ENCODE measurements around the gene POGZ.

POGZ gene, protein sequence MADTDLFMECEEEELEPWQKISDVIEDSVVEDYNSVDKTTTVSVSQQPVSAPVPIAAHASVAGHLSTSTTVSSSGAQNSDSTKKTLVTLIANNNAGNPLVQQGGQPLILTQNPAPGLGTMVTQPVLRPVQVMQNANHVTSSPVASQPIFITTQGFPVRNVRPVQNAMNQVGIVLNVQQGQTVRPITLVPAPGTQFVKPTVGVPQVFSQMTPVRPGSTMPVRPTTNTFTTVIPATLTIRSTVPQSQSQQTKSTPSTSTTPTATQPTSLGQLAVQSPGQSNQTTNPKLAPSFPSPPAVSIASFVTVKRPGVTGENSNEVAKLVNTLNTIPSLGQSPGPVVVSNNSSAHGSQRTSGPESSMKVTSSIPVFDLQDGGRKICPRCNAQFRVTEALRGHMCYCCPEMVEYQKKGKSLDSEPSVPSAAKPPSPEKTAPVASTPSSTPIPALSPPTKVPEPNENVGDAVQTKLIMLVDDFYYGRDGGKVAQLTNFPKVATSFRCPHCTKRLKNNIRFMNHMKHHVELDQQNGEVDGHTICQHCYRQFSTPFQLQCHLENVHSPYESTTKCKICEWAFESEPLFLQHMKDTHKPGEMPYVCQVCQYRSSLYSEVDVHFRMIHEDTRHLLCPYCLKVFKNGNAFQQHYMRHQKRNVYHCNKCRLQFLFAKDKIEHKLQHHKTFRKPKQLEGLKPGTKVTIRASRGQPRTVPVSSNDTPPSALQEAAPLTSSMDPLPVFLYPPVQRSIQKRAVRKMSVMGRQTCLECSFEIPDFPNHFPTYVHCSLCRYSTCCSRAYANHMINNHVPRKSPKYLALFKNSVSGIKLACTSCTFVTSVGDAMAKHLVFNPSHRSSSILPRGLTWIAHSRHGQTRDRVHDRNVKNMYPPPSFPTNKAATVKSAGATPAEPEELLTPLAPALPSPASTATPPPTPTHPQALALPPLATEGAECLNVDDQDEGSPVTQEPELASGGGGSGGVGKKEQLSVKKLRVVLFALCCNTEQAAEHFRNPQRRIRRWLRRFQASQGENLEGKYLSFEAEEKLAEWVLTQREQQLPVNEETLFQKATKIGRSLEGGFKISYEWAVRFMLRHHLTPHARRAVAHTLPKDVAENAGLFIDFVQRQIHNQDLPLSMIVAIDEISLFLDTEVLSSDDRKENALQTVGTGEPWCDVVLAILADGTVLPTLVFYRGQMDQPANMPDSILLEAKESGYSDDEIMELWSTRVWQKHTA (N-terminal part only)

GRCh38 chr1:151459331-151460046 is at the start of gene POGZ:
TSS of gene POGZ (minus strand) at chr1:151459494. CDS start at chr1:151442204, 17,290 bp downstream.
- peak within 1 kb of the TSS; percentile 94 for H3K27ac ChIP-seq (ENCODE audit: low read depth, low read length)
- peak within 1 kb of the TSS in 4 of 5 donors; percentile 65 to 80 (median 76) for H3K9ac ChIP-seq (ENCODE audit: low read length in 5 of 5)
- H3K4me1 ChIP-seq (ENCODE audit: control insufficient read depth in 5 of 5, insufficient read depth in 5 of 5, low read length in 5 of 5) = peaks cover 0 to 32% (median 27%) of the 10 kb centered on the region in 5 donors
- H3K36me3 ChIP-seq (ENCODE audit: control insufficient read depth in 5 of 5, insufficient read depth in 5 of 5, low read length in 5 of 5) = no peaks in the 10 kb centered on the region
- H3K4me3 ChIP-seq (ENCODE audit: low read depth in 1 of 5, low read length in 5 of 5) = peak within 1 kb of the TSS; percentile 79 to 96 (median 83)
- H3K27me3 ChIP-seq (ENCODE audit: control insufficient read depth in 5 of 5, insufficient read depth in 4 of 5, low read length in 5 of 5) = no peaks in the 10 kb centered on the region
- H3K9me3 ChIP-seq (ENCODE audit: control insufficient read depth in 5 of 5, low read length in 5 of 5) = no peaks in the 10 kb centered on the region

DNA sequence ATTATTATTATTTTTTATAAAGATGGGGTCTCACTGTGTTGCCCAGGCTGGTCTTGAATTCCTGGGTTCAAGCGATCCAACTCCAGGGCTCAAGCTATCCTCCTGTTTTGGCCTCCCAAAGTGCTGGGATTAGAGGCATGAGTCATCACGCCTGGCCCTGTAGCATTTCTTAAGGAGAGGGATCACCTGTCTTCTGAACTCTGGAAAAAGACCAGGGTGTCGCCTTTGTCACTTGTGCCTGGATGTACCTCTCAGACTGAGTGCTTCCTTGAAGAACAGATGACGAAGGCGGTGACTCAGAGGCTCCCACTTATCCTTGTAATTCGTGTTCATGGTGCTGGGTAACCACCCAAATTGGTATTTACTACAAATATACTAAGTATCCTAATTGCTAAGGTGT is 49.5 kb upstream of the POGZ start:
- Histone ChIP-seq H3K9ac (ENCODE audit: low read length in 5 of 5) (no peak overlapping the region), H3K36me3 (ENCODE audit: control insufficient read depth in 5 of 5, insufficient read depth in 5 of 5, low read length in 5 of 5) (no peaks in the 10 kb centered on the region), H3K4me3 (ENCODE audit: low read depth in 1 of 5, low read length in 5 of 5) (no peak overlapping the region), H3K27me3 (ENCODE audit: control insufficient read depth in 5 of 5, insufficient read depth in 4 of 5, low read length in 5 of 5) (peaks cover 14 to 25% (median 21%) of the 10 kb centered on the region in 5 donors), H3K9me3 (ENCODE audit: control insufficient read depth in 5 of 5, low read length in 5 of 5) (no peaks in the 10 kb centered on the region), H3K4me1 (ENCODE audit: control insufficient read depth in 5 of 5, insufficient read depth in 5 of 5, low read length in 5 of 5) (peaks cover 2 to 21% (median 16%) of the 10 kb centered on the region in 5 donors), H3K27ac (ENCODE audit: low read depth, low read length) (no peak overlapping the region)

GRCh38 chr1:151504759-151505158 is 45.5 kb upstream of the POGZ start:
- Histone ChIP-seq H3K27ac (ENCODE audit: low read depth, low read length) (no peak overlapping the region), H3K36me3 (ENCODE audit: control insufficient read depth in 5 of 5, insufficient read depth in 5 of 5, low read length in 5 of 5) (no peaks in the 10 kb centered on the region), H3K9ac (ENCODE audit: low read length in 5 of 5) (no peak overlapping the region), H3K9me3 (ENCODE audit: control insufficient read depth in 5 of 5, low read length in 5 of 5) (no peaks in the 10 kb centered on the region), H3K27me3 (ENCODE audit: control insufficient read depth in 5 of 5, insufficient read depth in 4 of 5, low read length in 5 of 5) (peaks cover 0 to 3% (median 0%) of the 10 kb centered on the region in 5 donors), H3K4me1 (ENCODE audit: control insufficient read depth in 5 of 5, insufficient read depth in 5 of 5, low read length in 5 of 5) (no peaks in the 10 kb centered on the region), H3K4me3 (ENCODE audit: low read depth in 1 of 5, low read length in 5 of 5) (no peak overlapping the region)

DNA sequence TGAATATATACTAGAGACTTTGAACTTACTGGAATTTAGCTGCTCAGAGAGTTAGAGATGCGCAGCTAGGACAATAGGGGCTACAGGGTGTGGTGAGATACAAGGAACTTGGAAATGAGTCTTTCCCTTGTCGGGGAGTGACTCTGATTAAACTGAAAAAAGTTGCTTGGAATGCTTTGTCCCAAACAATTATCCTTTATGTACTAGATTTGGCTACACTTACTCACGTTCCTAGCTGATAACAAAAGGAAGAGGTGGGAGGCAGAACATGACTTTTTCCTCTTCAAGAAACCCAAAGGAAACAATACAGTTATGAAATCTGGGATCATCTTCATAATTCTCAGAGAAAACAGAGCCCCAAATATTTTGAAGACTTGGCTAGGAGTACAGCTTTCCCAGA is 45.0 kb upstream of the POGZ start:
- H3K27me3 ChIP-seq (ENCODE audit: control insufficient read depth in 5 of 5, insufficient read depth in 4 of 5, low read length in 5 of 5) = peaks cover 0 to 3% (median 0%) of the 10 kb centered on the region in 5 donors
- H3K36me3 ChIP-seq (ENCODE audit: control insufficient read depth in 5 of 5, insufficient read depth in 5 of 5, low read length in 5 of 5) = no peaks in the 10 kb centered on the region
- H3K27ac ChIP-seq (ENCODE audit: low read depth, low read length) = no peak overlapping the region
- H3K4me1 ChIP-seq (ENCODE audit: control insufficient read depth in 5 of 5, insufficient read depth in 5 of 5, low read length in 5 of 5) = no peaks in the 10 kb centered on the region
- H3K9ac ChIP-seq (ENCODE audit: low read length in 5 of 5) = no peak overlapping the region
- no peak overlapping the region for H3K4me3 ChIP-seq (ENCODE audit: low read depth in 1 of 5, low read length in 5 of 5)
- no peaks in the 10 kb centered on the region for H3K9me3 ChIP-seq (ENCODE audit: control insufficient read depth in 5 of 5, low read length in 5 of 5)

GRCh38 chr1:151502859-151503780 is 43.8 kb upstream of the POGZ start:
- Histone ChIP-seq H3K9ac (ENCODE audit: low read length in 5 of 5) (no peak overlapping the region), H3K9me3 (ENCODE audit: control insufficient read depth in 5 of 5, low read length in 5 of 5) (no peaks in the 10 kb centered on the region), H3K36me3 (ENCODE audit: control insufficient read depth in 5 of 5, insufficient read depth in 5 of 5, low read length in 5 of 5) (no peaks in the 10 kb centered on the region), H3K27ac (ENCODE audit: low read depth, low read length) (no peak overlapping the region), H3K4me1 (ENCODE audit: control insufficient read depth in 5 of 5, insufficient read depth in 5 of 5, low read length in 5 of 5) (no peaks in the 10 kb centered on the region), H3K4me3 (ENCODE audit: low read depth in 1 of 5, low read length in 5 of 5) (no peak overlapping the region), H3K27me3 (ENCODE audit: control insufficient read depth in 5 of 5, insufficient read depth in 4 of 5, low read length in 5 of 5) (peaks cover 0 to 3% (median 0%) of the 10 kb centered on the region in 5 donors)

GRCh38 chr1:151502035-151502700 is 42.9 kb upstream of the POGZ start:
- H3K4me3 ChIP-seq (ENCODE audit: low read depth in 1 of 5, low read length in 5 of 5) = no peak overlapping the region
- no peaks in the 10 kb centered on the region for H3K9me3 ChIP-seq (ENCODE audit: control insufficient read depth in 5 of 5, low read length in 5 of 5)
- no peaks in the 10 kb centered on the region for H3K36me3 ChIP-seq (ENCODE audit: control insufficient read depth in 5 of 5, insufficient read depth in 5 of 5, low read length in 5 of 5)
- no peaks in the 10 kb centered on the region for H3K4me1 ChIP-seq (ENCODE audit: control insufficient read depth in 5 of 5, insufficient read depth in 5 of 5, low read length in 5 of 5)
- peaks cover 0 to 3% (median 0%) of the 10 kb centered on the region in 5 donors for H3K27me3 ChIP-seq (ENCODE audit: control insufficient read depth in 5 of 5, insufficient read depth in 4 of 5, low read length in 5 of 5)
- H3K9ac ChIP-seq (ENCODE audit: low read length in 5 of 5) = no peak overlapping the region
- H3K27ac ChIP-seq (ENCODE audit: low read depth, low read length) = no peak overlapping the region

- no peak overlapping the region for H3K9ac ChIP-seq (ENCODE audit: low read length in 5 of 5)
- H3K4me1 ChIP-seq (ENCODE audit: control insufficient read depth in 5 of 5, insufficient read depth in 5 of 5, low read length in 5 of 5) = no peaks in the 10 kb centered on the region
- H3K36me3 ChIP-seq (ENCODE audit: control insufficient read depth in 5 of 5, insufficient read depth in 5 of 5, low read length in 5 of 5) = no peaks in the 10 kb centered on the region
- H3K9me3 ChIP-seq (ENCODE audit: control insufficient read depth in 5 of 5, low read length in 5 of 5) = no peaks in the 10 kb centered on the region
- H3K27me3 ChIP-seq (ENCODE audit: control insufficient read depth in 5 of 5, insufficient read depth in 4 of 5, low read length in 5 of 5) = peaks cover 0 to 3% (median 0%) of the 10 kb centered on the region in 5 donors
- no peak overlapping the region for H3K4me3 ChIP-seq (ENCODE audit: low read depth in 1 of 5, low read length in 5 of 5)
- no peak overlapping the region for H3K27ac ChIP-seq (ENCODE audit: low read depth, low read length)
Observed at GRCh38 chr1:151501474-151501873, 42.2 kb upstream of the POGZ start.

- Histone ChIP-seq H3K9me3 (ENCODE audit: control insufficient read depth in 5 of 5, low read length in 5 of 5) (no peaks in the 10 kb centered on the region), H3K4me3 (ENCODE audit: low read depth in 1 of 5, low read length in 5 of 5) (no peak overlapping the region), H3K9ac (ENCODE audit: low read length in 5 of 5) (no peak overlapping the region), H3K36me3 (ENCODE audit: control insufficient read depth in 5 of 5, insufficient read depth in 5 of 5, low read length in 5 of 5) (no peaks in the 10 kb centered on the region), H3K4me1 (ENCODE audit: control insufficient read depth in 5 of 5, insufficient read depth in 5 of 5, low read length in 5 of 5) (no peaks in the 10 kb centered on the region), H3K27me3 (ENCODE audit: control insufficient read depth in 5 of 5, insufficient read depth in 4 of 5, low read length in 5 of 5) (peaks cover 0 to 3% (median 0%) of the 10 kb centered on the region in 5 donors), H3K27ac (ENCODE audit: low read depth, low read length) (no peak overlapping the region)
Observed at GRCh38 chr1:151499930-151500329, 40.6 kb upstream of the POGZ start.
